ENCODE measurements around the gene PNLIPRP3. TPM values are rescaled to one million over a fixed set of nuclear protein-coding genes. Genes with fewer than 3 reads are reported as not detected.

PNLIPRP3 gene
- total and polyA plus RNA-seq, 2 donors (not counting 3 experiments of a cell fraction or from before 2014, with no cell fraction given) = not detected

DNA sequence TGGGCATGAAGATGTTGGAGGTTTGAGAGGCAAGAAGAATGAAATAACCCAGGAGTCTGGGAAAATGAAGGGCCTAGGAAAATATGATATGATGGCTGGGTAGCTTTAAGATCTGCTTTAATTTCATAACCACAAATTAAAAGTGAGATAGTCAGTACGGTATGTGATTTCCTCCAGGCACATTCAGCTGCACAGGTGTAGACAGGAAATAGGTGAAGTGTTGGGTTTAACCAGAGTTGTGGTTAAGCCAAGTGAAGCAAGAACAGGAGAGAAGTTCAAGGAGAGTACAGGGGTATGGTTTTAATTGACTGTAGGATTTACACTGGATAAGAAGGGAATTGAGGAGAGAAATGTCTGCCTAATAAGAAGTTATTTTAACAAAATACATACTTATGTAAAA is 2.6 kb downstream of the PNLIPRP3 start:
- Histone ChIP-seq H3K36me3 (ENCODE audit: control insufficient read depth in 2 of 2, extremely low read depth in 1 of 2, insufficient read depth in 2 of 2, low read length in 2 of 2) (no peaks in the 10 kb centered on the region), H4K20me1 (replicated peaks; ENCODE audit: control insufficient read depth, extremely low read depth, insufficient read depth, low read length) (no peaks in the 10 kb centered on the region), H3K4me1 (ENCODE audit: control insufficient read depth, extremely low read depth, insufficient read depth, low read length) (no peaks in the 10 kb centered on the region), H3K4me3 (replicated peaks in 1 of 3; ENCODE audit: insufficient read depth in 1 of 3, low read depth in 1 of 3, low read length in 3 of 3) (no peak overlapping the region), H3K27ac (ENCODE audit: insufficient read depth, low read depth, low read length) (no peak overlapping the region), H3K27me3 (ENCODE audit: control insufficient read depth in 2 of 2, insufficient read depth in 2 of 2, low read length in 2 of 2) (no peaks in the 10 kb centered on the region), H3K79me2 (ENCODE audit: control insufficient read depth, insufficient read depth, low read length) (no peaks in the 10 kb centered on the region), H3K9me3 (replicated peaks; ENCODE audit: control insufficient read depth, insufficient read depth, low read length) (no peaks in the 10 kb centered on the region), H2AFZ (ENCODE audit: low read depth, low read length) (no peak overlapping the region), H3K9me1 (replicated peaks; ENCODE audit: control insufficient read depth, extremely low read depth, insufficient read depth, low read length) (no peaks in the 10 kb centered on the region), H3K9ac (replicated peaks; ENCODE audit: extremely low read depth, insufficient read depth, low read length) (no peak overlapping the region), H3K4me2 (ENCODE audit: insufficient read depth, low read length) (no peak overlapping the region)
- intact Hi-C loops (cut with micrococcal nuclease) = no loop called here
- ChIA-PET CTCF (no interaction called here), POLR2A (no interaction called here)
- dilution Hi-C loops (cut with MboI; ENCODE audit: extremely low pct_ligation_motif_present, low sequenced_read_pairs) = no loop called here
- FAIRE-seq (no peak), DNase-seq (ENCODE audit: low read depth, low spot score) (no peak)
- TF ChIP-seq GATA2 (IDR thresholded peaks at IDR 0.05; ENCODE audit: insufficient read depth, insufficient read length, low read depth, low read length) (no peak), POLR2A (IDR thresholded peaks at IDR 0.05; ENCODE audit: low read depth, low read length) (no peak), MYC (IDR thresholded peaks at IDR 0.05; ENCODE audit: low read depth, low read length) (no peak), POLR2AphosphoS5 (IDR thresholded peaks at IDR 0.05; ENCODE audit: insufficient read depth, low read depth, low read length) (no peak), EZH2 (IDR thresholded peaks at IDR 0.05; ENCODE audit: borderline replicate concordance, low read depth, low read length, severe bottlenecking) (no peak), FOS (IDR thresholded peaks at IDR 0.05; ENCODE audit: borderline replicate concordance, insufficient read depth, low read length) (no peak), CTCF (IDR thresholded peaks at IDR 0.05; ENCODE audit: extremely low read depth in 1 of 2, insufficient read depth in 1 of 2, low read depth in 1 of 2, low read length in 2 of 2) (no peak)
- TF ChIP-seq, protein P1, sequence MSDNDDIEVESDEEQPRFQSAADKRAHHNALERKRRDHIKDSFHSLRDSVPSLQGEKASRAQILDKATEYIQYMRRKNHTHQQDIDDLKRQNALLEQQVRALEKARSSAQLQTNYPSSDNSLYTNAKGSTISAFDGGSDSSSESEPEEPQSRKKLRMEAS (IDR thresholded peaks at IDR 0.05; ENCODE audit: insufficient read depth, insufficient read length) = no peak
- BruUV-seq (replicated peaks) = no TSS peak

All from endothelial cell of umbilical vein (primary cell).